ENCODE results near the gene SORCS2.

- TF ChIP-seq EZH2 (IDR thresholded peaks at IDR 0.05; ENCODE audit: insufficient read depth, poor library complexity, severe bottlenecking), result no peak
- TF ChIP-seq EZH2phosphoT487 (IDR thresholded peaks at IDR 0.05; ENCODE audit: insufficient read depth, low read depth), result no peak
Measured at GRCh38 chr4:7428261-7429068, 236.1 kb downstream of the SORCS2 start.

Measured in GM23248 (cell line).